RWPE2 (cell line): ENCODE data around the gene PARVA.

ENCODE experiments used
- ATAC-seq: fragments of 200-7000 bp; cut with Tn5 transposase; 3 replicates; pipeline ENCODE4 v1.9.1; 2021; ENCODE audit warnings: low read depth
- DNase-seq: peaks from one replicate; pipeline ENCODE4 v3.0.0-alpha.2; 2020; ENCODE audit warnings: low spot score
- H3K27ac ChIP-seq: fragments of 450-650 bp; 2 replicates; pipeline ENCODE4 v1.5.1; 2017; ENCODE audit warnings: mild to moderate bottlenecking; ENCODE audit not compliant: poor library complexity, severe bottlenecking
- H3K27me3 ChIP-seq: fragments of 250-450 bp; sonication (Bioruptor Pico); 2 replicates; pipeline ENCODE4 v1.5.1; 2021; ENCODE audit warnings: mild to moderate bottlenecking, moderate library complexity; ENCODE audit not compliant: insufficient read depth, poor library complexity, severe bottlenecking
- H3K36me3 ChIP-seq: fragments of 250-450 bp; sonication (Bioruptor Pico); 2 replicates; pipeline ENCODE4 v1.5.1; 2020; ENCODE audit warnings: low read depth, mild to moderate bottlenecking, moderate library complexity
- H3K4me1 ChIP-seq: fragments of 250-450 bp; sonication (Bioruptor Pico); 2 replicates; pipeline ENCODE4 v1.5.1; 2021; ENCODE audit warnings: mild to moderate bottlenecking, moderate library complexity; ENCODE audit not compliant: insufficient read depth, poor library complexity, severe bottlenecking
- H3K4me3 ChIP-seq: fragments of 250-450 bp; sonication (Bioruptor Pico); 2 replicates; pipeline ENCODE4 v1.5.1; 2021; ENCODE audit warnings: mild to moderate bottlenecking, moderate library complexity; ENCODE audit not compliant: severe bottlenecking
- H3K9me3 ChIP-seq: fragments of 250-450 bp; sonication (Bioruptor Pico); 2 replicates; pipeline ENCODE4 v1.5.1; 2021; ENCODE audit warnings: mild to moderate bottlenecking, moderate library complexity; ENCODE audit not compliant: severe bottlenecking
- TF ChIP-seq, protein P1 (sequence below): fragments of 450-650 bp; IDR thresholded peaks from one replicate; pipeline ENCODE4 v1.5.1; 2017; ENCODE audit warnings: mild to moderate bottlenecking, moderate library complexity; ENCODE audit not compliant: poor library complexity, severe bottlenecking

PARVA gene

DNA sequence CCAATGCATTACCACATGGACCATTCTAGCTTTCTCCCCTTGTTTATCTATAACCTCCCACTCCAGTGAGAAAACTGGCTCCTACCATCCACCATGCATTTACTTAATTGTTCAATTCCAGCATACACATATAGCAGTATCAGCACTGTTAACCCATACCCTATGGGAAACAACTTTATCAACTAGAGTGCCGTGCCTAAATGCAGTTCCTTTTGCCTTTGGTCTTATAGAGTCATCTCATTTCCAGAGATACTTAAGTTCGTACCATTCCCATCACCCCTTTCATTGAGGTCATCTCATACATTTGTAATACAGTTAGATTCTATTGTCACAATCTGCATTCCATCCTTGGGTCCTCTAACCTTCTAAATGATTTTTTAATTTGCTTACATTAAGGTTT is 86.9 kb downstream of the PARVA start:
- Histone ChIP-seq H3K27me3 (no peaks in the 10 kb centered on the region), H3K4me1 (no peaks in the 10 kb centered on the region), H3K9me3 (no peaks in the 10 kb centered on the region), H3K4me3 (no peak overlapping the region), H3K36me3 (no peaks in the 10 kb centered on the region), H3K27ac (no peak overlapping the region)
- TF ChIP-seq, protein P1, sequence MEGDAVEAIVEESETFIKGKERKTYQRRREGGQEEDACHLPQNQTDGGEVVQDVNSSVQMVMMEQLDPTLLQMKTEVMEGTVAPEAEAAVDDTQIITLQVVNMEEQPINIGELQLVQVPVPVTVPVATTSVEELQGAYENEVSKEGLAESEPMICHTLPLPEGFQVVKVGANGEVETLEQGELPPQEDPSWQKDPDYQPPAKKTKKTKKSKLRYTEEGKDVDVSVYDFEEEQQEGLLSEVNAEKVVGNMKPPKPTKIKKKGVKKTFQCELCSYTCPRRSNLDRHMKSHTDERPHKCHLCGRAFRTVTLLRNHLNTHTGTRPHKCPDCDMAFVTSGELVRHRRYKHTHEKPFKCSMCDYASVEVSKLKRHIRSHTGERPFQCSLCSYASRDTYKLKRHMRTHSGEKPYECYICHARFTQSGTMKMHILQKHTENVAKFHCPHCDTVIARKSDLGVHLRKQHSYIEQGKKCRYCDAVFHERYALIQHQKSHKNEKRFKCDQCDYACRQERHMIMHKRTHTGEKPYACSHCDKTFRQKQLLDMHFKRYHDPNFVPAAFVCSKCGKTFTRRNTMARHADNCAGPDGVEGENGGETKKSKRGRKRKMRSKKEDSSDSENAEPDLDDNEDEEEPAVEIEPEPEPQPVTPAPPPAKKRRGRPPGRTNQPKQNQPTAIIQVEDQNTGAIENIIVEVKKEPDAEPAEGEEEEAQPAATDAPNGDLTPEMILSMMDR: no peak
- DNase-seq (no peak), ATAC-seq (no peak)

DNA sequence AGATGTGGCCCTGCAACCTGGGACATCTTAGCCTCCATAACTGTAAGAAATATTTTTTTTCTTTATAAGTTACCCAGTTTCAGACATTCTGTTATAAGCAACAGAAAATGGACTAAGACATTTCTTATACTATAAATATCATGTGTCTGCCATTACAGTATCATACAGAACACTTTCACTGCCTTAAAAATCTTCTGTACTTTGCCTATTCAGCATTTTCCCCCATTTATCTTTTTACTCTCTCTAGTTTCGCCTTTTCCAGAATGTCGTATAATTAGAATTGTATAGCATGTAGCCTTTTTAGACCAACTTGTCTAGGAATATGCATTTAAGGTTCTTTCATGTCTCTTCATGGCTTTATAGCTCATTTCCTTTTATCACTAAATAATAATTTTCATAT is 88.0 kb downstream of the PARVA start:
- Histone ChIP-seq H3K27me3 (no peaks in the 10 kb centered on the region), H3K4me1 (no peaks in the 10 kb centered on the region), H3K9me3 (no peaks in the 10 kb centered on the region), H3K4me3 (no peak overlapping the region), H3K36me3 (no peaks in the 10 kb centered on the region), H3K27ac (no peak overlapping the region)
- TF ChIP-seq, protein P1: no peak
- ATAC-seq (no peak), DNase-seq (no peak)

DNA sequence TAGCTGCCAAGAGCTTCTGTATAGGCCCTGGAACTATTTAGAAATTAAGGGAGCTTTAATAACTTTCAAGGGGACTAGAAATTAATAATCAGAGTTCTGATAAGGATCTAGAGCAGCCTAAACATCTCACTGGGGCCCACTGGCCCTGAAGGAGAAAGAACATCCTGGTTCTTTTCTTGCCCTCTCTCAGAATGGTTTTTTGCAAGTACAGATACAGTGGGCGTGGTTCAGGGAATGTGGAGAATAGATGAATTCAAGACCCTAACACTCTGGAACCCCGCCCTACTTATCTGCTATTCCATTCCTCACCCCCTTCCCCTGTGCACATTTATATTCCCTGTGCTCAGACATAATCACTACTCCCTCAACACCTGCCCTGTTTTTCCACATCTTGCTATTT is 90.2 kb downstream of the PARVA start:
- Histone ChIP-seq H3K27me3 (no peaks in the 10 kb centered on the region), H3K27ac (no peak overlapping the region), H3K4me3 (no peak overlapping the region), H3K4me1 (no peaks in the 10 kb centered on the region), H3K9me3 (no peaks in the 10 kb centered on the region), H3K36me3 (no peaks in the 10 kb centered on the region)
- ATAC-seq (no peak), DNase-seq (no peak)
- TF ChIP-seq, protein P1: no peak

DNA sequence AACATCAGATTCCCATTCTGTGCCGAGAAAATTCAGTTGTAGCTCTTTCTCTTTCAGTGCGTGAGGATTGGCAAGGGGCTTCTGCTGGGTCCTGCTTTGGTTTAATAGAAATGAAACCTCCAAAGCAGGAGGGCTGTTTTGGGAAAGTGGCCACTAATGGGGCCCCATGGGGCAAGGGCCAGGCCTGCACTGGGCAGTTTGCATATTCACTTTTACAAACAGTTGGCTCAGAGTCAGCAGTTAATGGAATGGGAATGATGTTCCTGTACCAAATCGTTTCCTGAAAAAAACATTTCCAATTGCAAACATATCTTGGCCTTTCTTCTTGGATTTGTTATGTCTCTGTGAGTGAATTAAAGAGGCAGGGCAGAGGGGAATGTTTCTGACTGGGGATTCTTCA is 92.1 kb downstream of the PARVA start:
- H3K4me1 ChIP-seq: no peaks in the 10 kb centered on the region
- no peaks in the 10 kb centered on the region for H3K36me3 ChIP-seq
- no peaks in the 10 kb centered on the region for H3K9me3 ChIP-seq
- no peaks in the 10 kb centered on the region for H3K27me3 ChIP-seq
- no peak overlapping the region for H3K27ac ChIP-seq
- ATAC-seq (no peak), DNase-seq (no peak)
- TF ChIP-seq, protein P1: no peak
- H3K4me3 ChIP-seq: no peak overlapping the region

DNA sequence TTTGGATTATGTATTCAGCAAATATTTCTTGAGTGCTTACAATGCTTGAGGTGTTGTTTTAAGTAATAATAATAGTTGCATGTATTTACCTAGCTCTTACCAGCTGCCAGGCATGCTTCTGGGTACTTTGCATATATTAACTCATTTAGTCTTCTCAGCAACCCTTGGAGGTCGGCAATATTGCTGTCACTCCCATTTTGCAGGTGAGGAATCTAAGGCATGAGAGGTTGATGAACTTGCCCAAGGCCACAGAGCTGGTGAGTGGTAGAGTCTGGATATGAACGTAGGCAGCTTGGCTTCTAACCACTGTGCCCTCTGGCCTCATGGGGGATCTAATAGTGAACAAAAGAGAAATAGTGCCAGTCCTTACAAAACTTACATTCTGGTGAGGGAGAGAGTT is 92.9 kb downstream of the PARVA start:
- TF ChIP-seq, protein P1: no peak
- Histone ChIP-seq H3K4me1 (no peaks in the 10 kb centered on the region), H3K36me3 (no peaks in the 10 kb centered on the region), H3K4me3 (no peak overlapping the region), H3K9me3 (no peaks in the 10 kb centered on the region), H3K27me3 (no peaks in the 10 kb centered on the region), H3K27ac (no peak overlapping the region)
- DNase-seq: no peak
- no peak for ATAC-seq
